ENCODE measurements around the gene PCBP3.

The PCBP3 gene

DNA sequence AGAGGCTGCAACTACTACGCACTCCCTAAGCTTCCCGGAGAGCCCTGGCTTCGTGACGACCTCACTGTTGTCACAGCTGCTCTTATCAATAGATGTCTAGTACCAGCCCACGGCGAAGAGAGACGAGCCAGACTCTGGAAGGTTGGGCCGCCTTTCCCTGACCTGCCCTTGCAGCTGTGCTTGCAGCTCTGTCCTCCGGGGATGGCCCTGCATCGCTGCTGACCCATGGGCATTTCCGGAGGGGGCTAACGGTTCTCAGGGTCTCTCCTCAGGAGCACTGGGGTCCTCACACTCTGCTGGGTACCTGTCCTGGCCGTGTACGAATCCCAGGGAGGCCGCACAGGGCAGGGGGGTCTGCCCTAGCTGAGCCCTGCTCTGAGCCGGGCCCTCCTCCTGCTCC is 244.3 kb downstream of the PCBP3 start:
- no peak overlapping the region for H3K27ac ChIP-seq
- TF ChIP-seq, protein P1, sequence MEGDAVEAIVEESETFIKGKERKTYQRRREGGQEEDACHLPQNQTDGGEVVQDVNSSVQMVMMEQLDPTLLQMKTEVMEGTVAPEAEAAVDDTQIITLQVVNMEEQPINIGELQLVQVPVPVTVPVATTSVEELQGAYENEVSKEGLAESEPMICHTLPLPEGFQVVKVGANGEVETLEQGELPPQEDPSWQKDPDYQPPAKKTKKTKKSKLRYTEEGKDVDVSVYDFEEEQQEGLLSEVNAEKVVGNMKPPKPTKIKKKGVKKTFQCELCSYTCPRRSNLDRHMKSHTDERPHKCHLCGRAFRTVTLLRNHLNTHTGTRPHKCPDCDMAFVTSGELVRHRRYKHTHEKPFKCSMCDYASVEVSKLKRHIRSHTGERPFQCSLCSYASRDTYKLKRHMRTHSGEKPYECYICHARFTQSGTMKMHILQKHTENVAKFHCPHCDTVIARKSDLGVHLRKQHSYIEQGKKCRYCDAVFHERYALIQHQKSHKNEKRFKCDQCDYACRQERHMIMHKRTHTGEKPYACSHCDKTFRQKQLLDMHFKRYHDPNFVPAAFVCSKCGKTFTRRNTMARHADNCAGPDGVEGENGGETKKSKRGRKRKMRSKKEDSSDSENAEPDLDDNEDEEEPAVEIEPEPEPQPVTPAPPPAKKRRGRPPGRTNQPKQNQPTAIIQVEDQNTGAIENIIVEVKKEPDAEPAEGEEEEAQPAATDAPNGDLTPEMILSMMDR (IDR thresholded peaks at IDR 0.05) = no peak

DNA sequence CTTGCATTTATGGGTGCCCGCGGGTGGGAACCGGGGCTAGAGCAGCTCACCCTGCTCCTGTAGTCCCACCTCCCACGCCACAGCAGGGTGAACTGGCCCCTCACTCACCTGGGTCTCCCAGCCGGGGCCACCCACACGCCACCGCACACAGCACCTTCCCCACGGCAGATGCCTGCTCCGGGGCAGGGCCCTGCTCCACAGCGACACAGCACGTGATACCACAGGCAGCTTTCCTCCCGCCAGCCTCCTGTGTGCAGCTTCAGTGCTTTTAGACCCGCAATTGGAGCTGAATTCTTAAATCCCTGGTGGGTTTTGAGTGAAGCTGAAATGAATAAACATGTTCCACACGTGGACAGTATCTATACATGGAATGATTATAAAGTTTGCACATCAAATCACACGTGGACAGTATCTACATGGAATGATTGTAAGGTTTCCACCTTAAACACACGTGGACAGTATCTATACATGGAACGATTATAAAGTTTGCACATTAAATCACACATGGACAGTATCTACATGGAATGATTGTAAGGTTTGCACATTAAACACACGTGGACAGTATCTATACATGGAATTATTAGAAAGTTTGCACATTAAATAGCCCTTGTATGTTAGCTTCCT is 245.0 kb downstream of the PCBP3 start:
- Histone ChIP-seq H3K9me3 (no peaks in the 10 kb centered on the region), H3K4me1 (ENCODE audit: control insufficient read depth in 1 of 2, insufficient read depth in 1 of 2, low read depth in 1 of 2, low read length in 1 of 2) (peaks cover 37 to 50% of the 10 kb centered on the region in 2 experiments), H3K4me3 (ENCODE audit: low read depth in 1 of 2, low read length in 1 of 2) (no peak overlapping the region), H3K27me3 (no peaks in the 10 kb centered on the region), H3K27ac (no peak overlapping the region), H3K36me3 (no peaks in the 10 kb centered on the region)
- TF ChIP-seq, protein P1 (IDR thresholded peaks at IDR 0.05) = no peak

More for the DNA sequence above, 244.3 kb downstream of the PCBP3 start:
- peaks cover 34 to 44% of the 10 kb centered on the region in 2 experiments for H3K4me1 ChIP-seq (ENCODE audit: control insufficient read depth in 1 of 2, insufficient read depth in 1 of 2, low read depth in 1 of 2, low read length in 1 of 2)
- H3K9me3 ChIP-seq = no peaks in the 10 kb centered on the region
- H3K27me3 ChIP-seq = no peaks in the 10 kb centered on the region
- no peaks in the 10 kb centered on the region for H3K36me3 ChIP-seq
- no peak overlapping the region for H3K4me3 ChIP-seq (ENCODE audit: low read depth in 1 of 2, low read length in 1 of 2)

DNA sequence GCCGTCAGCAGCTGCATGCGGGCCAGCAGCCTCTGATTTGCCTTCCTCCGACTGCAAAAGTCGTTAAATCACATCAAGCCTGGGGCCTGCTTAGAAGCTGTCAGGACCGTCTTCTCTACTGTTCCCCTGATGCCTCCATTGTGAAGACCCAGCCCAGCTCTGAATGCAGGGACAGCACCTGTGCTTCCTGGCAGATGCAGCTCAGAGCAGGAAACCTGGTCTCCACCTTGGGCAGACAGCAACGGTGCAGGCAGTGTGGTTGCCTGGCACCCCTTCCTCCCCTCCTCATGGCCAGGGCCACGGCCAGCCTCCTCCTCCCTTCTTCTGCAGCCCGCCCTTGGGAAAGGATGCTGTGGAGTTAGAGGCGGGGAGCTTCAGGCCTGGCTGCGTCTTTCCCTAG is 245.7 kb downstream of the PCBP3 start:
- H3K4me1 ChIP-seq (ENCODE audit: control insufficient read depth in 1 of 2, insufficient read depth in 1 of 2, low read depth in 1 of 2, low read length in 1 of 2) = peaks cover 36 to 50% of the 10 kb centered on the region in 2 experiments
- TF ChIP-seq, protein P1 (IDR thresholded peaks at IDR 0.05) = no peak
- no peaks in the 10 kb centered on the region for H3K36me3 ChIP-seq
- no peak overlapping the region for H3K4me3 ChIP-seq (ENCODE audit: low read depth in 1 of 2, low read length in 1 of 2)
- no peaks in the 10 kb centered on the region for H3K27me3 ChIP-seq
- H3K9me3 ChIP-seq = no peaks in the 10 kb centered on the region
- no peak overlapping the region for H3K27ac ChIP-seq

DNA sequence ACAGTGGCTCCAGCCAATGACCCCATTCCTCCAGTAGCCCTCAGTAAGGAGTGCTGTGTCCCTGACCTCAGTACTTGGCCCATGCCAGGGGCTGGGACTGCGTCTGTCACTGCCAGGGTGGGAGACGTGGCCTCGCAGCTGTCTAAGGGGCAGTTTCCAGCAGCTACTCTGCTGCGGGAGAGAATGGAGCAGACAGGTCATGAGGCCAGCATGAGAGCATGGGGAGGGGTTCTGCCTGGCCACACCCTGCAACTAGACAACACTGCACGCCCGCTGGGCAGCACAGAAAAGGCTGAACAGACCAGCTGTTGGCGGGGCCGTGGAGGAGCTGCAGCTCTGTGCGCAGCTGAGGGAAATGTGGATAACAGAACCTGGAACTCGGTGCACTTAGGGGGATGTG is 246.4 kb downstream of the PCBP3 start:
- H3K9me3 ChIP-seq = no peaks in the 10 kb centered on the region
- H3K4me1 ChIP-seq (ENCODE audit: control insufficient read depth in 1 of 2, insufficient read depth in 1 of 2, low read depth in 1 of 2, low read length in 1 of 2) = peaks cover 29 to 43% of the 10 kb centered on the region in 2 experiments
- H3K27me3 ChIP-seq = no peaks in the 10 kb centered on the region
- H3K4me3 ChIP-seq (ENCODE audit: low read depth in 1 of 2, low read length in 1 of 2) = no peak overlapping the region
- TF ChIP-seq, protein P1 (IDR thresholded peaks at IDR 0.05) = no peak
- no peak overlapping the region for H3K27ac ChIP-seq
- H3K36me3 ChIP-seq = no peaks in the 10 kb centered on the region

DNA sequence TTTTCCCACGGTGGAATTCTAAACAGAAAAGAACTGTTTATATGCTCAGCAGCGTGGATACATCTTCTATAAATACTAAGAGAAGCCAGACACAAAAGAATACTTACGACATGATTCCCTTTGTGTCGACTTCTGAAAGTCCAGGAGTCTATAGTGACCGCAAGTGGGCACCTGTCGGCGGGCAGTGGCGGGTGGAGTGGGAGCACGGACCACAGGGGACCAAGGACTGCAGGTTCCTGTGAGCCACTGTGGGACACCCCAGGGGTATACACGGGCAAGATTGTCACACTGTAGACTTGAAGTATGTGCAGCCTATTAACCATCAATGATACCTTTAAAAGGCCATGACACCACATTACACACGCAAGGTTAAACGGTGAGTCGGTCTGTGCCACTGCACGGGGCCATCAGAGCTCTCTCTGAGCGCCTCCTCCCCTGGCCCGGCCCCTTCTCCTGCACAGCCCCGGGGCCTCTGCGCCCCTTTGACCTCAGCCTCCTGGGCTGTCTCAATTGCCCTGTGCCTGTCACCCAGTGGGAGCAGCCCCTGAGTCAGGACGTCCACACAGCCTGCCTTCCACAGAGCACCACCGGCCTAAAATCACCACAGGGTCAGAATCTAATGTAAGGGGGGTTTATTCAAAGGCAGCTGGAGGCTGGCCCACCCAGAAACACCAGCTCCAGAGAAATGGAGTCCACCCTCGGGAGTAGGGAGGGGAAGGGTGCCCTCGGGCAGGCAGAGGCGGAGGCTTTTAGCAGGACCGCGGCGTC is 248.0 kb downstream of the PCBP3 start:
- Histone ChIP-seq H3K27ac (peak overlapping the region; percentile 91), H3K4me1 (ENCODE audit: control insufficient read depth in 1 of 2, insufficient read depth in 1 of 2, low read depth in 1 of 2, low read length in 1 of 2) (peaks cover 24 to 28% of the 10 kb centered on the region in 2 experiments), H3K36me3 (peaks cover 8% of the 10 kb centered on the region), H3K9me3 (no peaks in the 10 kb centered on the region), H3K27me3 (no peaks in the 10 kb centered on the region), H3K4me3 (ENCODE audit: low read depth in 1 of 2, low read length in 1 of 2) (peak overlapping the region; percentile 48 to 50)
- TF ChIP-seq, protein P1 (IDR thresholded peaks at IDR 0.05) = no peak
